Subcutaneous abdominal adipose tissue (tissue), 5 donors: ENCODE data around the gene CKB.
A peak's percentile ranks its signal among the peaks of the same experiment; 100 is the strongest.
"Not testable (repeated sequence)": the region's sequence is repeated elsewhere in the genome, so short reads cannot be mapped to it uniquely, and the experiment has no call there.

Experiments used
- H3K27ac ChIP-seq: one replicate; pipeline ENCODE4 v1.7.0; 2013; ENCODE audit warnings: low read depth, mild to moderate bottlenecking, inconsistent platforms, low read length, moderate library complexity
- H3K27me3 ChIP-seq, 5 donors: one replicate each; pipeline ENCODE4 v1.7.0; 2013; ENCODE audit warnings: low read length in 5 of 5, inconsistent platforms in 1 of 5; ENCODE audit not compliant: control insufficient read depth in 5 of 5, insufficient read depth in 4 of 5
- H3K36me3 ChIP-seq, 5 donors: one replicate each; pipeline ENCODE4 v1.7.0; 2013; ENCODE audit warnings: low read length in 5 of 5; ENCODE audit not compliant: control insufficient read depth in 5 of 5, insufficient read depth in 5 of 5
- H3K4me1 ChIP-seq, 5 donors: one replicate each; pipeline ENCODE4 v1.7.0; 2013; ENCODE audit warnings: low read length in 5 of 5, mild to moderate bottlenecking in 3 of 5, moderate library complexity in 1 of 5; ENCODE audit not compliant: control insufficient read depth in 5 of 5, insufficient read depth in 5 of 5
- H3K4me3 ChIP-seq, 5 donors: one replicate each; pipeline ENCODE4 v1.7.0; 2013; ENCODE audit warnings: low read length in 5 of 5, low read depth in 1 of 5
- H3K9ac ChIP-seq, 5 donors: one replicate each; pipeline ENCODE4 v1.7.0; 2013; ENCODE audit warnings: low read length in 5 of 5, mild to moderate bottlenecking in 4 of 5, moderate library complexity in 3 of 5
- H3K9me3 ChIP-seq, 5 donors: one replicate each; pipeline ENCODE4 v1.7.0; 2013; ENCODE audit warnings: low read length in 5 of 5; ENCODE audit not compliant: control insufficient read depth in 5 of 5
- donor health status: healthy.
- donor health status: healthy.
- donor health status: healthy.
- donor health status: healthy.
- donor health status: healthy.

The CKB gene

DNA sequence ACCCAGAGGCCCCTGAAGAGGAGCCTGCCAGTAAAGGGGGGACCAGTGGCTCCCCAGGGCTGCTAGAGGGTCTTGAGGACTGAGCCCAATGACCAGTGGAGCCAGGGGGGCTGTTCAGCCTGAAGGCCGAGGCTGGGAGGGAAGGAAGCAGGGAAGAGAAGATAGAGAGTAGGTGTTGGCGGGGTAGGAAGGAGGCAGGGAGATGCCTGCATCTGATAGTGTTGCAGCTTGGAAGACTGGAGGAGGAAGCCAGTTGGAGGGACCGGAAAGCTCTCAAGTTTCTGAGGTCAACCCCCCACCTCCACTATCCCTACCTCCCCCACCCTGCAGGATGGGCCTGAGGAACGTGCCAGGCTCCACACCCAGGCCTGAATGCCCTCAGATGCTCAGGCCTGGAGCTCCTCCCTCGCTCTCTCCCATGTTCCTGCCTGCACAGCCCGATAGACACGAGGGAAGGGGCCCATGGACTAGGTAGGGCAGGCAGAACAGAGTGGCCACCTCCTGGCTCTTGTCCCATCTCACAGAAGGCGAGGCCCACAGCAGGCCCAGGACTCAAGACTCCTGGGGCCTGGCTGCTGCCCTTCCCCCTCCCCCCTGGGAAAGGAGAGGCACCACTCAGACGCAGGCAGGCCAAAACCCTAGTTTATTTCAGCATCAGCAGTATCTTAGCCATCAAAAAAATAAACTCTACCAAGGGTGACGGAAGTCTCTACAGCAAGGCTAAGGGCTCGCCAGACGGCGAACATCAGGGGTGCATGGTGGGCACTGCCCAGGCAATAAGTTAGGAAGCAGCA lies 3.4 kb downstream of the CKB start:
- Histone ChIP-seq H3K4me3 (no peak overlapping the region), H3K9me3 (no peaks in the 10 kb centered on the region), H3K4me1 (peaks cover 1 to 54% (median 44%) of the 10 kb centered on the region in 5 donors), H3K27me3 (no peaks in the 10 kb centered on the region), H3K36me3 (peaks cover 0 to 5% (median 0%) of the 10 kb centered on the region in 5 donors), H3K9ac (no peak overlapping the region), H3K27ac (no peak overlapping the region)

DNA sequence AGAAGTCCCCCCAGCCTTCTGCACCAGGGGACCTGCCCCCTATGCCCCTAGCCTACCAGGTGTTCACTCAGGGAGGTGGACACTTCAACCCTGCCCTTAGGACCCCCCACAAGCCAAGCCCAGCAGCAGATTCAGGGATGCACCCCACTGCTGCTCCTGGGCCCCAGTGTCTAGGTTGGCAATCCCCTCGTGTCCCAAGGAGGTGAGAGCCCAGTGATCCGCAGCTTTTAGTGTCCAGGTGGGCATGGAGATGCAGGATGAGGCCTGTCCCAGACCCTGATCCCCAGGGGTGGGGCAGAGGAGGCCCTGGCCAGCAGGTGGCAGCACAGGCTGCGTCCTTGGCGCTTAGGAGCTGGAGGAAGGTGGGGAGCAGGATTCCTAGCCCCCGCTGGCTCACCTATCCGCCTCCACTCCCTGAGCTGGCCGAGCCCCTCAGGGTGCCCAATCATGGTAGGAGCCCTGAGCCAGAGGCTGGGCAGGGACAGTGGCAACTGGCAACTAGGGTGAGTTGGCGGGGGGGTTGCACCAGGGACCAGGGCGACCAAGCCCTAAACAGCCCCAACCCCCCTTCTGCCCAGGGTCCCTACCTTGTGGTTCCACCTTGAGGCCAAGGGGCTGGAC lies 4.1 kb downstream of the CKB start:
- Histone ChIP-seq H3K36me3 (peaks cover 0 to 5% (median 0%) of the 10 kb centered on the region in 5 donors), H3K9ac (peak overlapping the region in 2 of 5 donors; percentile 21 to 31), H3K9me3 (no peaks in the 10 kb centered on the region), H3K4me3 (no peak overlapping the region), H3K27me3 (no peaks in the 10 kb centered on the region), H3K27ac (no peak overlapping the region), H3K4me1 (peaks cover 1 to 54% (median 46%) of the 10 kb centered on the region in 5 donors)

DNA sequence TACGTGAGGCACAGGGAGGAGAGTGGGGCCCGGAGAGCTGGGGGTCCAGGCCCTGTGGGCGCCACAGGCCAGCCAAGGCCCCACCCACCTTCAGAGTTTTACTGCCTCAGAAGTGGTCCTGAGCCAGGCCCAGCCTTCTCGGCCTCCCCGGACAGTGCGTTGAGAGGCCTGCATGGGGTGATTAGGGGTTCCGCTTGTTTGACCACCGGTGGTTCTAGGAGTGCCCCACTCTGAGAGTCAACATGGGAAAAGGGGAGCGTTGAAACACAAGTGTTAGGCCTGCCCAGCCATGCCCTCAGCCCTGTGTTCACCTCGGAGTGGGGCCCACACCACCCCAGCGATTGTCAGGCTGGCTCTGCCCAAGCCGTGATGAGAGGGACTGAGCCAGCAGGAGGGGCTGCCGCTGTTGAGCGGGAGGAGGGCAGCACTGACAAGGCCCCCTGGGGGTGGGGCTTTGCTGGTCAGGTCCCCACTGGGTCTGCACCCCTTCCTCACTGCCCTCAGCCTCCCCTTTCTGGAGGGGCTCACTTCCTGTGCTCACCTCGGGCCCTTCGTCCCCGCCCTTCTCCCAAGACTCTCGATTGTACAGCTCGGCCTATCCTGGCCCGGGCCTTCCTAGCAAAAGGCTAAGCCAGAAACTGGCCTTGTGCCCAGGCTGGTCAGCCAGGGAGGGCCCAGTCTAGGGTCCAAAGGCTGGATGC lies 4.8 kb downstream of the CKB start:
- Histone ChIP-seq H3K4me3 (no peak overlapping the region), H3K9me3 (no peaks in the 10 kb centered on the region), H3K36me3 (peaks cover 0 to 5% (median 0%) of the 10 kb centered on the region in 5 donors), H3K4me1 (peaks cover 5 to 54% (median 47%) of the 10 kb centered on the region in 5 donors), H3K27me3 (no peaks in the 10 kb centered on the region), H3K27ac (no peak overlapping the region), H3K9ac (peak overlapping the region in 2 of 5 donors; percentile 21 to 31)

DNA sequence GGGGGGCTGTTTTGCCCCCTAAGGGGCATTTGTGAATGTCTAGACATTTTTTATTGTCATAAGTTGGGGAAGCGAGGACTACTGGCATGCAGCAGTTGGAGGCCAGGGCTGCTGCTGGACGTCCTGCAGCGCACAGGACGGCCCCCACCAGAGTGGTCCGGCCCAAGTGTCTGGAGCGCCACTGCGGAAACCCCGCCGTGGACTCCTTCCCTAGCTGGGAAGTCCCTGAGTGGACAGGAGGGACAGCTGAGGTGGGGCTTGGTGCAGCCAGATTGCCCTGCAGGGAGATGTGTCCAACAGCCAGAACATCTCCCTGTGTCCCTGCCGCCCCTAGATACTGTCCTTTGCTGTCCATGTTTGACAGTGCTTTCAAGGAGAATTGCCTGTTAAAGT lies 5.5 kb downstream of the CKB start:
- Histone ChIP-seq H3K9me3 (no peaks in the 10 kb centered on the region), H3K27me3 (no peaks in the 10 kb centered on the region), H3K9ac (no peak overlapping the region), H3K4me3 (no peak overlapping the region), H3K4me1 (peaks cover 5 to 55% (median 49%) of the 10 kb centered on the region in 5 donors), H3K27ac (no peak overlapping the region), H3K36me3 (peaks cover 0 to 5% (median 0%) of the 10 kb centered on the region in 5 donors)

DNA sequence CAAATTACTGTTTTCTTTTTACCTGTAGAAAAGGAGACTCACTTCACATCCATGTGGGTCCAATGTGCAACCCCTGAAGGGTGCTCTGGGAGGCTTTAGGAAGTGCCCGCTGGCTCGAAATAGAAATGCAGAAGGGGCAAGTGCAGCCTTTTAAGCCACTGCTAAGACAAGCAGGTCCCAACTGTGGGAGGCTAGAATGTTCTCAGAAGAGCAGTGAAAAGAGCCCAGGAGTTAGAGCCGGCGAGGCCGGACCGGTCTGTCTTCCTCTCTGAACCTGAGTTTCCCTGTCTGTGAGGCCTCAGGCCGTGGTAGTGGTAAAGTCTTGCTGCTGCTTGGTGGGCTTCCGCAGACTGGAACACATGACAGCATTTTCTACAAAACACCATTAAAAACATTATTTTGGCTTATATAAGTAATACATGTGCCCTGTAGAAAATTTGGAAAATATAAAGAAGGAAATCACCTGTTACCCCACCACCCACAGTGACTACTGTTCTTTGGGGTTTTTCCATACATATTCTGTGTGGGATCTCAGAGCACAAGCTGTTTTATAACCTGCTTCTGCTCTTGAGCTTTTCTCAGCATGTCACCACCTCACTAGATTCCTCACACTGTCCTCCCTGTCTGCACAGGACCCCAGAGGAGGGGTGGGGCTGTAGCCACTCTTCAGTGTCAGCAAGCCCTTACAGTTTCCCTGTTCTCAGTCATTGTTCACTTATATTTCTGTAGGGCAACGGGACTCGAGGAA lies 6.0 kb downstream of the CKB start:
- Histone ChIP-seq H3K4me3 (no peak overlapping the region), H3K9me3 (no peaks in the 10 kb centered on the region), H3K4me1 (peaks cover 5 to 52% (median 45%) of the 10 kb centered on the region in 5 donors), H3K27me3 (no peaks in the 10 kb centered on the region), H3K27ac (no peak overlapping the region), H3K9ac (no peak overlapping the region), H3K36me3 (peaks cover 0 to 5% (median 0%) of the 10 kb centered on the region in 5 donors)

DNA sequence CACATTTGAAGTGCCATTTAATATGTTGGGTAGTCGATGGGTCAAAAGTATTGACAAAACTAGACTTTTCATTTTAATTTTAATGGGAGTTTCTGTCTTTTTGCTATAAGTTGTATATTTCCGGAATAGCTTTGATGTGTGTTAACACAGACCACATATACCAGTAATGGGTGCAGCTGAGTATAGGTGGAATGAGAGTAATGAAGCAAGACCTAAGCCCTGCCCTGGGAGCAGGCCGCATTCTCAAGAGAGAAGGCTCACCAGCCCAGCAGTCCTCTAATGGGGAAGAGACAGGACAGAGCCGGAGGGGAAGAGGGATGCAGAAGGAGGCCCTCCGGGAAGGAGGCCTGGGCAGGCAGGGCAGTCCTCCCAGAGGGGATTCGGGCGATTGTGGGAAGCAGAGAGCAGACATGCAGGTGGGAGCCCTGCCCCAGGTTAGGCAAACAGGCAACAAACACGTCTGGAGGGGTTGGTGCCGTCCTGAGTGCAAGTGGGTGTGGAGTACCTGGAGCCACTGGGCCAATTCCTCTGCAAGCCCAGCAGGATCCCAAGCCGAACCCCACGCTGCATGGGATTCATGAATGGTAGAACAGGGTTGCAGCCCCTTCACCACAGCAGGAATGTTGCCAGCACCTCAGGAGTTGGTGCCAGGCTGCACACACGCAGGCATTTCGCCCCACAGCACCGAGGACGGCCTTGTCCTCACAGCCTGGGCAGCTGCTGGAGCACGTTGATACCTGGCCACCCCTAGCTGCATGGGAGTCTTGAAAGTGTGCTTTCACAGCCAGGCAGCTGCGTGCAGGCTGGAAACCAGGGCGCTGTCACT lies 7.8 kb downstream of the CKB start:
- Histone ChIP-seq H3K9ac (no peak overlapping the region), H3K27me3 (no peaks in the 10 kb centered on the region), H3K9me3 (no peaks in the 10 kb centered on the region), H3K4me3 (no peak overlapping the region), H3K4me1 (peaks cover 4 to 38% (median 33%) of the 10 kb centered on the region in 5 donors), H3K27ac (no peak overlapping the region), H3K36me3 (peaks cover 0 to 22% (median 7%) of the 10 kb centered on the region in 5 donors)

DNA sequence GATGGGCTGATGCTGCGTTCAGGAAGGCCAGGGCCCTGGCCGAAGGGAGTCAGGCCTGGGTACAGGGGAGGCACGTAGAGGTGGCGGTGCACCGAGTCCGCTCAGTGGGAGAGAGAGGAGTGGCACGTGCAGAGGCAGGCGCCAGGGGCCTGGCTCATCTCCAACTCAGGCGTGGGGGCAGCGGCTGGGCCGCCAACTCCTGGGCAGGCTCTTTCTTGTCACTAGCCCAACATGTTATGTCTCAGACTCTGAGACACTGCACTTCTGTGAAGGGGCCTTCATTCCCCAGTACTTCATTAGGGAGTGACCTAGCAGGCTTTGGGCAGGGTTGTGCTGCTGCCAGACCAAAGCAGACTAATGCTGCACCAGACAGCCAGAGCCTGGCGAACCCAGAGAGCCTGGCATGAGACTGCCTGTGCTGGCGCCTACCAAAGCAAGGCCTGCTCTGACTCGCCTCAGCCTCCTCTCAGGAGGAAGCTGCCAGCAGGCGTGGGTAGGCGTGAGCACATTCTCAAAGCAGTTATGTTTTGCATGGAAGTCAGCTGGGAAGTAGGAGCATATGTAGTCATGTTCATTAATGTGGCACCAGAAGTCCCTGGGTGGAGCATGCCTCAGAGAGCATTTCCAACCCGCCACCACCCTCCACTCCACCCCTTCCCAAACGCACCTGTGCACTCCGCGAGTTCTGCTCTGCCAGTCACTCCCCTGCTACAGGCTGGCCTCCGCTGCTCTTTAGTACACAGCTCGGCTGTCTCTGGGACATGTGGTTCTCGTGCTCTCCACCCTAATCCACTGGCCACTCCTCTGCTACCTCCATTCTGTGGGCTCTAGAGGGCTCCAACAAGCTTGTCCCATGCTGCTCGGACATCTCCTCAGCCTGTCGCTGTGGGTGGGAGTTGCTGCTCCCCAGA lies 9.7 kb downstream of the CKB start:
- Histone ChIP-seq H3K36me3 (peaks cover 0 to 35% (median 16%) of the 10 kb centered on the region in 5 donors), H3K27me3 (no peaks in the 10 kb centered on the region), H3K9me3 (no peaks in the 10 kb centered on the region), H3K9ac (peak overlapping the region in 1 of 5 donors; percentile 52), H3K4me1 (peaks cover 4 to 19% (median 15%) of the 10 kb centered on the region in 5 donors), H3K4me3 (peak overlapping the region in 1 of 5 donors; percentile 0), H3K27ac (peak overlapping the region; percentile 62)

DNA sequence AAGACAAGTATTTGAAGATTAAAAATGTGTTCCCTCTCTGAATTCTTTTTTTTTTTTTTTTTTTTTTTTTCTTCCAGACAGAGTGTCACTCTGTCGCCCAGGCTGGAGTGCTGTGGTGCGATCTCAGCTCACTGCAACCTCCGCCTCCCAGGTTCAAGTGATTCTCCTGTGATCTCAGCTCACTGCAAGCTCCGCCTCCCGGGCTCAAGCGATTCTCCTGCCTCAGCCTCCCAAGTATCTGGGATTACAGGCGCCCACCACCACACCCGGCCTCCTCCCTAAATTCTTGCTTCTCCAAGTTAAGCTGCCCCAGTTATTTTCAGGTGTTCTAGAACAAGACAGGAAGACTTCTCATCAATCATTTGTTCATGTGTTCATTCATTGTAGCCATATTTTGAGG lies 10.4 kb downstream of the CKB start:
- H3K9ac ChIP-seq, H3K4me3 ChIP-seq: not testable (repeated sequence)

More for the DNA sequence above, 10.4 kb downstream of the CKB start:
- not testable (repeated sequence) for H3K9me3 ChIP-seq, H3K27me3 ChIP-seq
- H3K4me1 ChIP-seq, result peaks cover 4 to 17% (median 13%) of the 10 kb centered on the region in 5 donors
- peak overlapping the region; percentile 62 for H3K27ac ChIP-seq
- peaks cover 0 to 38% (median 19%) of the 10 kb centered on the region in 5 donors for H3K36me3 ChIP-seq
